Spleen (tissue), 7 donors: ENCODE measurements around the gene CDYL2.

Experiments used
- POLR2A ChIP-seq, 3 donors: fragments of 450-650 bp; IDR thresholded peaks; one replicate each; pipeline ENCODE4 v1.5.1; 2017; ENCODE audit warnings: antibody characterized with exemption in 3 of 3, mild to moderate bottlenecking in 1 of 3
- POLR2AphosphoS5 ChIP-seq, 3 donors: sonication (generic); formaldehyde crosslinking; IDR thresholded peaks; one replicate each; pipeline ENCODE4 v1.5.1; 2017; ENCODE audit warnings: antibody characterized with exemption in 3 of 3
- TF ChIP-seq, protein P1 (sequence below), 11 experiments: fragments of 200-600 bp in 7 of 11; fragments of 450-650 bp in 4 of 11; sonication (generic) in 4 of 11; IDR thresholded peaks in 8 of 11; conservative IDR thresholded peaks in 3 of 11; 1 replicate in 7 of 11; 2 replicates in 4 of 11; pipeline versions ENCODE4 v1.4.0 to v1.8.0; 2016 to 2021; ENCODE audit warnings: antibody characterized with exemption in 11 of 11, inconsistent platforms in 4 of 11, mild to moderate bottlenecking in 1 of 11
- donor health status: DM: no; HTN: no; CAD: no; lungs with moderate emphysema.
- donor health status: DM: no; HTN: no; CAD: no.
- donor health status: DM: no; HTN: no; CAD: no.

GRCh38 chr16:80791411-80791810 is 13.0 kb downstream of the CDYL2 start:
- TF ChIP-seq POLR2AphosphoS5 (IDR thresholded peaks at IDR 0.05): no peak
- TF ChIP-seq, protein P1, sequence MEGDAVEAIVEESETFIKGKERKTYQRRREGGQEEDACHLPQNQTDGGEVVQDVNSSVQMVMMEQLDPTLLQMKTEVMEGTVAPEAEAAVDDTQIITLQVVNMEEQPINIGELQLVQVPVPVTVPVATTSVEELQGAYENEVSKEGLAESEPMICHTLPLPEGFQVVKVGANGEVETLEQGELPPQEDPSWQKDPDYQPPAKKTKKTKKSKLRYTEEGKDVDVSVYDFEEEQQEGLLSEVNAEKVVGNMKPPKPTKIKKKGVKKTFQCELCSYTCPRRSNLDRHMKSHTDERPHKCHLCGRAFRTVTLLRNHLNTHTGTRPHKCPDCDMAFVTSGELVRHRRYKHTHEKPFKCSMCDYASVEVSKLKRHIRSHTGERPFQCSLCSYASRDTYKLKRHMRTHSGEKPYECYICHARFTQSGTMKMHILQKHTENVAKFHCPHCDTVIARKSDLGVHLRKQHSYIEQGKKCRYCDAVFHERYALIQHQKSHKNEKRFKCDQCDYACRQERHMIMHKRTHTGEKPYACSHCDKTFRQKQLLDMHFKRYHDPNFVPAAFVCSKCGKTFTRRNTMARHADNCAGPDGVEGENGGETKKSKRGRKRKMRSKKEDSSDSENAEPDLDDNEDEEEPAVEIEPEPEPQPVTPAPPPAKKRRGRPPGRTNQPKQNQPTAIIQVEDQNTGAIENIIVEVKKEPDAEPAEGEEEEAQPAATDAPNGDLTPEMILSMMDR (IDR thresholded peaks at IDR 0.05 in 8 of 11, conservative IDR thresholded peaks at IDR 0.05 in 3 of 11): no peak
- no peak for TF ChIP-seq POLR2A (IDR thresholded peaks at IDR 0.05)
